ENCODE results near the gene TBL1Y. TPM values are rescaled to one million over a fixed set of nuclear protein-coding genes. Genes with fewer than 3 reads are reported as not detected.
"Not testable (repeated sequence)": the region's sequence is repeated elsewhere in the genome, so short reads cannot be mapped to it uniquely, and the experiment has no call there.

TBL1Y gene
- total RNA-seq, 1 experiment from 2014 or later = not detected

- Histone ChIP-seq H3K4me3 (ENCODE audit: low read depth, low read length, poor library complexity, severe bottlenecking) (no peak overlapping the region), H3K27ac (ENCODE audit: low read depth, low read length, poor library complexity, severe bottlenecking) (no peak overlapping the region), H3K4me1 (ENCODE audit: insufficient read depth, low read length, poor library complexity, severe bottlenecking) (no peaks in the 10 kb centered on the region), H3K9me3 (ENCODE audit: low read depth, low read length, poor library complexity, severe bottlenecking) (no peaks in the 10 kb centered on the region), H3K36me3 (ENCODE audit: insufficient read depth, low read length, poor library complexity, severe bottlenecking) (no peaks in the 10 kb centered on the region), H3K27me3 (replicated peaks; ENCODE audit: insufficient read depth, low read depth, low read length, poor library complexity) (no peaks in the 10 kb centered on the region)
- BruUV-seq (replicated peaks) = no TSS peak
- intact Hi-C loops (cut with micrococcal nuclease; ENCODE audit: unreplicated experiment) = no loop called here
- TF ChIP-seq EZH2 (IDR thresholded peaks at IDR 0.05; ENCODE audit: borderline replicate concordance, low read depth, low read length, poor library complexity, severe bottlenecking) (no peak), CTCF (conservative IDR thresholded peaks at IDR 0.05; ENCODE audit: low read depth, low read length) (no peak)
- no peak for DNase-seq (ENCODE audit: low spot score)
- POLR2A ChIA-PET (ENCODE audit: low non-redundant PET) = no interaction called here
- CTCF ChIA-PET = no interaction called here
These were observed 128.5 kb downstream of the TBL1Y start for GRCh38 chrY:7039037-7039436.

GRCh38 chrY:7040662-7041061 is 130.2 kb downstream of the TBL1Y start:
- ChIA-PET POLR2A (ENCODE audit: low non-redundant PET) (no interaction called here), CTCF (no interaction called here)
- TF ChIP-seq CTCF (conservative IDR thresholded peaks at IDR 0.05; ENCODE audit: low read depth, low read length) = no peak
- TF ChIP-seq EZH2 (IDR thresholded peaks at IDR 0.05; ENCODE audit: borderline replicate concordance, low read depth, low read length, poor library complexity, severe bottlenecking) = no peak
- BruUV-seq (replicated peaks) = no TSS peak
- Histone ChIP-seq H3K27me3 (replicated peaks; ENCODE audit: insufficient read depth, low read depth, low read length, poor library complexity) (no peaks in the 10 kb centered on the region), H3K9me3 (ENCODE audit: low read depth, low read length, poor library complexity, severe bottlenecking) (no peaks in the 10 kb centered on the region), H3K27ac (ENCODE audit: low read depth, low read length, poor library complexity, severe bottlenecking) (no peak overlapping the region), H3K4me1 (ENCODE audit: insufficient read depth, low read length, poor library complexity, severe bottlenecking) (no peaks in the 10 kb centered on the region), H3K36me3 (ENCODE audit: insufficient read depth, low read length, poor library complexity, severe bottlenecking) (no peaks in the 10 kb centered on the region), H3K4me3 (ENCODE audit: low read depth, low read length, poor library complexity, severe bottlenecking) (no peak overlapping the region)
- DNase-seq (ENCODE audit: low spot score) = no peak
- intact Hi-C loops (cut with micrococcal nuclease; ENCODE audit: unreplicated experiment) = no loop called here

- intact Hi-C loops (cut with micrococcal nuclease; ENCODE audit: unreplicated experiment) = no loop called here
- BruUV-seq (replicated peaks) = no TSS peak
- H3K4me1 ChIP-seq (ENCODE audit: insufficient read depth, low read length, poor library complexity, severe bottlenecking) = no peaks in the 10 kb centered on the region
- no peak for DNase-seq (ENCODE audit: low spot score)
- H3K9me3 ChIP-seq (ENCODE audit: low read depth, low read length, poor library complexity, severe bottlenecking) = no peaks in the 10 kb centered on the region
- H3K4me3 ChIP-seq (ENCODE audit: low read depth, low read length, poor library complexity, severe bottlenecking) = no peak overlapping the region
- no peaks in the 10 kb centered on the region for H3K36me3 ChIP-seq (ENCODE audit: insufficient read depth, low read length, poor library complexity, severe bottlenecking)
- TF ChIP-seq EZH2 (IDR thresholded peaks at IDR 0.05; ENCODE audit: borderline replicate concordance, low read depth, low read length, poor library complexity, severe bottlenecking) (no peak), CTCF (conservative IDR thresholded peaks at IDR 0.05; ENCODE audit: low read depth, low read length) (no peak)
- ChIA-PET POLR2A (ENCODE audit: low non-redundant PET) (no interaction called here), CTCF (no interaction called here)
- no peaks in the 10 kb centered on the region for H3K27me3 ChIP-seq (replicated peaks; ENCODE audit: insufficient read depth, low read depth, low read length, poor library complexity)
- no peak overlapping the region for H3K27ac ChIP-seq (ENCODE audit: low read depth, low read length, poor library complexity, severe bottlenecking)
These were observed 131.5 kb downstream of the TBL1Y start for GRCh38 chrY:7041983-7042382.

GRCh38 chrY:7052461-7052860 is 142.0 kb downstream of the TBL1Y start:
- H3K4me3 ChIP-seq (ENCODE audit: low read depth, low read length, poor library complexity, severe bottlenecking); POLR2A ChIA-PET (ENCODE audit: low non-redundant PET); H3K27ac ChIP-seq (ENCODE audit: low read depth, low read length, poor library complexity, severe bottlenecking); H3K27me3 ChIP-seq (replicated peaks; ENCODE audit: insufficient read depth, low read depth, low read length, poor library complexity); CTCF ChIA-PET; H3K9me3 ChIP-seq (ENCODE audit: low read depth, low read length, poor library complexity, severe bottlenecking); H3K4me1 ChIP-seq (ENCODE audit: insufficient read depth, low read length, poor library complexity, severe bottlenecking); DNase-seq (ENCODE audit: low spot score); BruUV-seq (replicated peaks); H3K36me3 ChIP-seq (ENCODE audit: insufficient read depth, low read length, poor library complexity, severe bottlenecking); intact Hi-C loops (cut with micrococcal nuclease; ENCODE audit: unreplicated experiment): not testable (repeated sequence)

Data from A673 (cell line).